K562 treated with DMSO at 1 percent for 24 hours (cell line): ENCODE measurements around the gene PTX3. TPM values are rescaled to one million over a fixed set of nuclear protein-coding genes. Genes with fewer than 3 reads are reported as not detected.

Experiments
- total RNA-seq: library from RNA; unstranded; fragments of 300-600 nt; gene quantifications from 2 replicates; pipeline ENCODE4 v1.2.3, GENCODE V29; 2022; ENCODE audit warnings: low read depth; ENCODE audit not compliant: insufficient read depth

The PTX3 gene
- 3.1 and 3.4 TPM in 2 replicates for total RNA-seq

DNA sequence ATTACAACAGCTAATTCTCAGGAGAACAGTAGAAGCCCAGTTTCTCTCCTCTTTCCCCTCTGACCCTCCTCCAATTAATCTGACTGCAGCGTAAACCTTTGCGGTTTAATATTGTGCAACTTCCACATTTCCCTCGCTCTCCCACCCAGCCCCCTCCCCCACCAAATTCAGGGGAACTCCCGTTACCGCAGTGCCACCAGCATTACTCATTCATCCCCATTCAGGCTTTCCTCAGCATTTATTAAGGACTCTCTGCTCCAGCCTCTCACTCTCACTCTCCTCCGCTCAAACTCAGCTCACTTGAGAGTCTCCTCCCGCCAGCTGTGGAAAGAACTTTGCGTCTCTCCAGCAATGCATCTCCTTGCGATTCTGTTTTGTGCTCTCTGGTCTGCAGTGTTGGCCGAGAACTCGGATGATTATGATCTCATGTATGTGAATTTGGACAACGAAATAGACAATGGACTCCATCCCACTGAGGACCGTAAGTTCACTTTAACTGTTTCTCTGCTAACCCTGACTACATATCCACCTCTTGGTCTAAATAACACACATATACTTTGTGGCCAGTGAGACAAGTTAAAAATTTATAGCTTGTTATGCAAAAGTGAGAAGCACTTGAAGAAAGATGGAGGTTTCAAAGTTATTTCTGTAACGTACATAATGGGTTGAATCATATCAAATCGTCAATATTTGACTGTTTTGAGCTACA lies at the start of gene PTX3:
Gene PTX3, plus strand, starts transcription at position 268 of the 709 bp plus-strand sequence. Its CDS starts 84 bp downstream, at position 352.

Other genes starting within 250 kb of the PTX3 start
- gene VEPH1, start 66.6 kb downstream of the PTX3 start, total RNA-seq, result 1.1 and 2.2 TPM in 2 replicates